AG09319 (cell line): ENCODE results near the gene DSCAM.
"Not testable (repeated sequence)": the region's sequence is repeated elsewhere in the genome, so short reads cannot be mapped to it uniquely, and the experiment has no call there.

ENCODE experiments used
- DNase-seq: peaks from one replicate; pipeline ENCODE4 v3.0.0-alpha.2; 2010; ENCODE audit warnings: low read depth; ENCODE audit errors: extremely low read depth
- CTCF ChIP-seq: IDR thresholded peaks from 2 replicates; pipeline ENCODE4 v1.5.1; 2011; ENCODE audit warnings: low read depth, mild to moderate bottlenecking, inconsistent platforms, low read length, moderate library complexity

DSCAM gene

GRCh38 chr21:40047211-40047610 is 799.7 kb downstream of the DSCAM start:
- no peak for DNase-seq
- no peak for TF ChIP-seq CTCF

- no peak for DNase-seq
- no peak for TF ChIP-seq CTCF
These were observed 803.1 kb downstream of the DSCAM start for GRCh38 chr21:40043866-40044265.

GRCh38 chr21:40043423-40043822 is 803.5 kb downstream of the DSCAM start:
- no peak for TF ChIP-seq CTCF
- no peak for DNase-seq

- no peak for DNase-seq
- TF ChIP-seq CTCF: no peak
These were observed 805.5 kb downstream of the DSCAM start for GRCh38 chr21:40041446-40041845.

GRCh38 chr21:40033156-40033782 is 813.7 kb downstream of the DSCAM start:
- not testable (repeated sequence) for DNase-seq

GRCh38 chr21:40029888-40030287 is 817.1 kb downstream of the DSCAM start:
- TF ChIP-seq CTCF: no peak
- DNase-seq: no peak

- not testable (repeated sequence) for DNase-seq
These were observed 818.6 kb downstream of the DSCAM start for GRCh38 chr21:40028393-40028792.

- no peak for DNase-seq
- no peak for TF ChIP-seq CTCF
These were observed 825.2 kb downstream of the DSCAM start for GRCh38 chr21:40021558-40022351.
